Measurements from ENCODE around the gene COX7B.

Gene COX7B

DNA sequence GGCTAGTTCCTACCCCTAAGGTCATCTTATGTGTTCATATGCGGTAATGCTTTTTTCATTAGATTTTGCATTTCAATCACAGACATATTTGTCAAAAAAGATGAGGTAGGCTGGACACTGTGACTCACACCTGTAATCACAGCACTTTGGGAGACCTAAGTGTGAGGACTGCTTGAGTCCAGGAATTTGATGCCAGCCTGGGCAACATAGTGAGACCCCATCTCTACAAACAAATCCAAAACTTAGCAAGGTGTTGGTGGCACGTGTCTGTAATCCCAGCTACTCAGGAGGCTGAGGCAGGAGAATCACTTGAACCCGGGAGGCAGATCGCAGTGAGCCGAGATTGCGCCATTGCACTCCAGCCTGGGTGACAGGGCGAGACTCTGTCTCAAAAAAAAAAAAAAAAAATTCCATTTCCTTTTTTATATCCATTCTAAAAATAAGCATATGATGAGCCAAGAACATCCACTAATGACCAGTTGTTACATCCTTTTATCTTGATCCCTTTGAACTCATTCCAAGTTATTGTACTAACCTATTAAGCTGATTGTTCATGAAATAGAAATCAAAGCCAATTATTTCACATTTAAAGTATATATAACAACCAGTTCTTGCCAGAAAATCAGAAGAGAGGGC is 46.8 kb downstream of the COX7B start:
- DNase-seq (ENCODE audit: low spot score), result no peak

GRCh38 chrX:77946571-77946970 is 47.3 kb downstream of the COX7B start:
- DNase-seq (ENCODE audit: low spot score), result no peak

GRCh38 chrX:77949840-77950239 is 50.6 kb downstream of the COX7B start:
- no peak for DNase-seq (ENCODE audit: low spot score)

- DNase-seq (ENCODE audit: low spot score), result no peak
Measured at GRCh38 chrX:77952173-77952572, 52.9 kb downstream of the COX7B start.

- DNase-seq (ENCODE audit: low spot score), result no peak
Measured at GRCh38 chrX:77953302-77953701, 54.0 kb downstream of the COX7B start.

GRCh38 chrX:77953708-77954107 is 54.4 kb downstream of the COX7B start:
- no peak for DNase-seq (ENCODE audit: low spot score)

All from HuH-7 (cell line).